Measurements from ENCODE around the gene BMX. TPM values are rescaled to one million over a fixed set of nuclear protein-coding genes. Genes with fewer than 3 reads are reported as not detected.

BMX gene
- total RNA-seq, 2 donors from 2014 or later = not detected

DNA sequence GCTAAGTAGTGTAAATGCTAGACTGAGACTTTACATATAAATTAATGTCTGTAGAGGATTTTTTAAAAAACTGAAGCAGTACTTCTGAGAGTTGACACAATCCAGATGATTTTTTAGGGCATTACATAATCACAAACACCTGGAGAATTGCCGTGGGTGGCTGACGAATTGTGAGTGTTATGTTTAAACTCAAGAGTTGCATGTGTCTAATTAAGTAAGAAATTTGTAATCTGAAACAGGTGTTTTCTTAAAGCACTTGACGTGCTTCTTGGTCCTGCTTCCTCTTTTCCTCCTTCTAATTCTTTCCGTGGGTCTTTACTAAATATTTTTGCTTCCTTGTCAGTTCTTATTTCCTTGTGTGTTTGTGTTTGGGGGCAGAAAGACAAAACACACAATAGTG is 35.3 kb upstream of the BMX start:
- TF ChIP-seq, protein P1, sequence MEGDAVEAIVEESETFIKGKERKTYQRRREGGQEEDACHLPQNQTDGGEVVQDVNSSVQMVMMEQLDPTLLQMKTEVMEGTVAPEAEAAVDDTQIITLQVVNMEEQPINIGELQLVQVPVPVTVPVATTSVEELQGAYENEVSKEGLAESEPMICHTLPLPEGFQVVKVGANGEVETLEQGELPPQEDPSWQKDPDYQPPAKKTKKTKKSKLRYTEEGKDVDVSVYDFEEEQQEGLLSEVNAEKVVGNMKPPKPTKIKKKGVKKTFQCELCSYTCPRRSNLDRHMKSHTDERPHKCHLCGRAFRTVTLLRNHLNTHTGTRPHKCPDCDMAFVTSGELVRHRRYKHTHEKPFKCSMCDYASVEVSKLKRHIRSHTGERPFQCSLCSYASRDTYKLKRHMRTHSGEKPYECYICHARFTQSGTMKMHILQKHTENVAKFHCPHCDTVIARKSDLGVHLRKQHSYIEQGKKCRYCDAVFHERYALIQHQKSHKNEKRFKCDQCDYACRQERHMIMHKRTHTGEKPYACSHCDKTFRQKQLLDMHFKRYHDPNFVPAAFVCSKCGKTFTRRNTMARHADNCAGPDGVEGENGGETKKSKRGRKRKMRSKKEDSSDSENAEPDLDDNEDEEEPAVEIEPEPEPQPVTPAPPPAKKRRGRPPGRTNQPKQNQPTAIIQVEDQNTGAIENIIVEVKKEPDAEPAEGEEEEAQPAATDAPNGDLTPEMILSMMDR (conservative IDR thresholded peaks at IDR 0.05) = no peak
- H3K4me3 ChIP-seq (ENCODE audit: low read length) = no peak overlapping the region
- Mint-ChIP-seq H3K27me3 (ENCODE audit: insufficient read depth) (no peaks in the 10 kb centered on the region), H3K36me3 (ENCODE audit: low read depth) (peaks cover under 1% of the 10 kb centered on the region), H3K4me3 (no peak overlapping the region), H3K4me1 (peaks cover 2% of the 10 kb centered on the region), H3K9me3 (no peaks in the 10 kb centered on the region), H3K27ac (no peak overlapping the region)
- WGBS, 2 experiments (ENCODE audit: insufficient coverage in 1 of 2, insufficient read length in 1 of 2) = 84% methylated on average over 4 of the region's 4 CpGs; no CpG with 5 or more reads in 1 of the 2 experiments
- no peaks in the 10 kb centered on the region for H3K27me3 ChIP-seq (ENCODE audit: control insufficient read depth, insufficient read depth, low read length, poor library complexity, severe bottlenecking)
- H3K9me3 ChIP-seq (ENCODE audit: control insufficient read depth, low read length) = no peaks in the 10 kb centered on the region
- H3K9ac ChIP-seq (ENCODE audit: extremely low read depth, low read length, poor library complexity, severe bottlenecking) = no peak overlapping the region
- no peak for DNase-seq
- H3K4me1 ChIP-seq (ENCODE audit: control insufficient read depth, insufficient read depth, low read length) = no peaks in the 10 kb centered on the region
- no peaks in the 10 kb centered on the region for H3K36me3 ChIP-seq (ENCODE audit: control insufficient read depth, insufficient read depth, low read length)
- no peak overlapping the region for H3K27ac ChIP-seq (ENCODE audit: low read depth, low read length)

DNA sequence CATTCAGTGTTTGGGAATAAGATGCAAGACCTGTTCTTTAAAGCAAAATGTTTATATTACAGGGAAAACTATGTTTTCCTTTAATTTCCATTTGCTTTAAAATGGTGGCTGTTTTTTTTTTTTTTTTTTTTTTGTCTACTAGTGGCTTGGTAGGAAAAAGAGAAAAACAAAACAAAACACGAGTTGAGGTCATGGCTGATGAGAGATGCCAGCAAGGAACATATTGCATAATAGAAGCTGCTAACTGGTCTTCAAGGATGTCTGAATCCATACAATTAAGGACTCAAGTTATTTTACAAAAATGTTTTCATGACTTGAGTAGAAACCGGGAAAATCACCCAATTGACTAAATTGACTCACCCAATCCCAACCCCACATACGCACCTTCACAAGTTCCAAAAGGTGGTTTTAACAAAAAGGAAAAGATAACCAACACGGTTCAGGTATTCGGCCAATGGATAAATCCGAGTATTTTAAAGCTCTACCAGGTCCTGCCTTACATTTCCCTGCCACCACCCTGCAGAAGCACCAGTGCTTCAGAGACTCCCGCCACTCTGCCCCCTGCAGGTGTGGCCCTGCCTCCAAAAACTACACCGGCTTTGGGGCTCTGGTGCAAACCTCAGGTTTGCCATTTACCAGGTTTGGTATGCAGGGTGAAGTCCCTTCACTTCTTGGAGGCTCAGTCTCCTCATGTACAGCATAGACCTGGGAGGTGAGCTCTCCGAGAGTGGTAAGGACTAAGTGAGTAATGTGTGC is 34.5 kb upstream of the BMX start:
- Mint-ChIP-seq H3K27me3 (ENCODE audit: insufficient read depth) (no peaks in the 10 kb centered on the region), H3K4me3 (no peak overlapping the region), H3K4me1 (peaks cover 2% of the 10 kb centered on the region), H3K9me3 (no peaks in the 10 kb centered on the region), H3K36me3 (ENCODE audit: low read depth) (no peaks in the 10 kb centered on the region), H3K27ac (no peak overlapping the region)
- Histone ChIP-seq H3K4me1 (ENCODE audit: control insufficient read depth, insufficient read depth, low read length) (no peaks in the 10 kb centered on the region), H3K9me3 (ENCODE audit: control insufficient read depth, low read length) (no peaks in the 10 kb centered on the region), H3K9ac (ENCODE audit: extremely low read depth, low read length, poor library complexity, severe bottlenecking) (no peak overlapping the region), H3K4me3 (ENCODE audit: low read length) (no peak overlapping the region), H3K27me3 (ENCODE audit: control insufficient read depth, insufficient read depth, low read length, poor library complexity, severe bottlenecking) (no peaks in the 10 kb centered on the region), H3K36me3 (ENCODE audit: control insufficient read depth, insufficient read depth, low read length) (no peaks in the 10 kb centered on the region), H3K27ac (ENCODE audit: low read depth, low read length) (no peak overlapping the region)
- DNase-seq = peak; percentile 86
- WGBS, 2 experiments (ENCODE audit: insufficient coverage in 1 of 2, insufficient read length in 1 of 2) = 84% methylated on average over 9 of the region's 9 CpGs; no CpG with 5 or more reads in 1 of the 2 experiments
- TF ChIP-seq, protein P1 (conservative IDR thresholded peaks at IDR 0.05) = peak; percentile 79

DNA sequence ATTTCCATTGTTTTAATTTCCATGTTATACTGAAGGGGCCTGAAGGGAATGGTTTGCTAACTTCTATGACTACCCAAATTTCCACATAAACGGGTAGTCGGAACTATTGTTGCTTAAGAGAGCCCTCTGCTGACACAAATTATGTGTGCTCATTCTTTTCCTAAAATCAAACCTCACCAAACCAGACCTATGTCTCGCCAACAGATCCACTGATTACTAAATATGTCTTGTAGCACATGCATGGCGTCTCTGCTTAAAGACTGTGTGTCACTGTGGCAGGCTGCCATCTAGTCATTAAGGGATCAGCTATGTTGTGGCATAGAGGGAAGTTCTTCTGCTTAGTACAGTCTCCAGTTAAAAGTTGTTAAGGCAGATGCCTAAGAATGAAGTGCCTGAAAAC is 32.6 kb upstream of the BMX start:
- Mint-ChIP-seq H3K4me3 (no peak overlapping the region), H3K9me3 (no peaks in the 10 kb centered on the region), H3K4me1 (peaks cover 3% of the 10 kb centered on the region), H3K27ac (no peak overlapping the region), H3K27me3 (ENCODE audit: insufficient read depth) (no peaks in the 10 kb centered on the region), H3K36me3 (ENCODE audit: low read depth) (no peaks in the 10 kb centered on the region)
- no peak overlapping the region for H3K4me3 ChIP-seq (ENCODE audit: low read length)
- peak; percentile 46 for DNase-seq
- WGBS, 2 experiments (ENCODE audit: insufficient coverage in 1 of 2, insufficient read length in 1 of 2) = 63% methylated on average over 4 of the region's 4 CpGs; no CpG with 5 or more reads in 1 of the 2 experiments
- no peak overlapping the region for H3K9ac ChIP-seq (ENCODE audit: extremely low read depth, low read length, poor library complexity, severe bottlenecking)
- no peaks in the 10 kb centered on the region for H3K36me3 ChIP-seq (ENCODE audit: control insufficient read depth, insufficient read depth, low read length)
- no peak overlapping the region for H3K27ac ChIP-seq (ENCODE audit: low read depth, low read length)
- H3K9me3 ChIP-seq (ENCODE audit: control insufficient read depth, low read length) = no peaks in the 10 kb centered on the region
- TF ChIP-seq, protein P1 (conservative IDR thresholded peaks at IDR 0.05) = peak; percentile 70
- no peaks in the 10 kb centered on the region for H3K4me1 ChIP-seq (ENCODE audit: control insufficient read depth, insufficient read depth, low read length)
- no peaks in the 10 kb centered on the region for H3K27me3 ChIP-seq (ENCODE audit: control insufficient read depth, insufficient read depth, low read length, poor library complexity, severe bottlenecking)
